GM11168 (cell line): ENCODE measurements around the gene KLC4.
"Not testable (repeated sequence)": the region's sequence is repeated elsewhere in the genome, so short reads cannot be mapped to it uniquely, and the experiment has no call there.

ENCODE experiments used
- in situ Hi-C: fragments of 300-500 bp; cut with MboI; formaldehyde crosslinking; loops from one replicate; pipeline ENCODE4 v1.12.0; 2022; ENCODE audit warnings: low sequenced_read_pairs; ENCODE audit not compliant: unreplicated experiment

The KLC4 gene

GRCh38 chr6:43060755-43061633 is 1.6 kb downstream of the KLC4 start:
- in situ Hi-C loops, result no loop called here

GRCh38 chr6:43061861-43062260 is 2.4 kb downstream of the KLC4 start:
- in situ Hi-C loops, result no loop called here

GRCh38 chr6:43062818-43063217 is 3.4 kb downstream of the KLC4 start:
- in situ Hi-C loops, result no loop called here

GRCh38 chr6:43070028-43070632 is 10.7 kb downstream of the KLC4 start:
- in situ Hi-C loops, result no loop called here

GRCh38 chr6:43074847-43075669 is 15.6 kb downstream of the KLC4 start:
- in situ Hi-C loops, result no loop called here

- in situ Hi-C loops, result no loop called here
Measured at GRCh38 chr6:43075670-43076463, 16.4 kb downstream of the KLC4 start, which contains the start of gene PTK7. TSS of gene PTK7 (plus strand) at chr6:43076314. CDS start at chr6:43076489, 175 bp downstream.

GRCh38 chr6:43076464-43077332 is 17.3 kb downstream of the KLC4 start:
- in situ Hi-C loops, result no loop called here

- in situ Hi-C loops, result no loop called here
Measured at GRCh38 chr6:43077333-43077809, 17.9 kb downstream of the KLC4 start.

GRCh38 chr6:43077981-43078511 is 18.6 kb downstream of the KLC4 start:
- in situ Hi-C loops, result no loop called here

GRCh38 chr6:43078691-43079090 is 19.3 kb downstream of the KLC4 start:
- in situ Hi-C loops, result no loop called here

GRCh38 chr6:43081043-43081442 is 21.6 kb downstream of the KLC4 start:
- in situ Hi-C loops, result no loop called here

GRCh38 chr6:43081922-43082321 is 22.5 kb downstream of the KLC4 start:
- in situ Hi-C loops, result not testable (repeated sequence)

- in situ Hi-C loops, result no loop called here
Measured at GRCh38 chr6:43082806-43083655, 23.6 kb downstream of the KLC4 start.

- in situ Hi-C loops, result no loop called here
Measured at GRCh38 chr6:43086022-43086658, 26.7 kb downstream of the KLC4 start.

- in situ Hi-C loops, result no loop called here
Measured at GRCh38 chr6:43088654-43089056, 29.2 kb downstream of the KLC4 start.

GRCh38 chr6:43089467-43089866 is 30.0 kb downstream of the KLC4 start:
- in situ Hi-C loops, result no loop called here

- in situ Hi-C loops, result no loop called here
Measured at GRCh38 chr6:43089874-43090558, 30.6 kb downstream of the KLC4 start.
